ENCODE measurements around the gene LZTFL1.

Gene LZTFL1

GRCh38 chr3:45807681-45808540, 34.0 kb downstream of the LZTFL1 start:
- DNase-seq: peak; percentile 6 to 83 (median 43)

GRCh38 chr3:45807133-45807532, 34.8 kb downstream of the LZTFL1 start:
- peak in 2 of 3 experiments; percentile 12 to 71 for DNase-seq

GRCh38 chr3:45806072-45806471, 35.8 kb downstream of the LZTFL1 start:
- no peak for DNase-seq

GRCh38 chr3:45803252-45803935, 38.5 kb downstream of the LZTFL1 start:
- DNase-seq: no peak

GRCh38 chr3:45802146-45802545, 39.8 kb downstream of the LZTFL1 start:
- no peak for DNase-seq

- DNase-seq: no peak
Observed at GRCh38 chr3:45800611-45801010, 41.3 kb downstream of the LZTFL1 start.

- DNase-seq: no peak
Observed at GRCh38 chr3:45799586-45799985, 42.3 kb downstream of the LZTFL1 start.

- DNase-seq: no peak
Observed at GRCh38 chr3:45798034-45798433, 43.9 kb downstream of the LZTFL1 start.

- no peak for DNase-seq
Observed at GRCh38 chr3:45796902-45797637, 44.8 kb downstream of the LZTFL1 start.

- no peak for DNase-seq
Observed at GRCh38 chr3:45795882-45796765, 45.8 kb downstream of the LZTFL1 start, which contains the start of gene SLC6A20. TSS of gene SLC6A20 (minus strand) at chr3:45796536. CDS start at chr3:45796419, 117 bp downstream.

GRCh38 chr3:45795509-45795881, 46.4 kb downstream of the LZTFL1 start:
- DNase-seq: no peak

- no peak for DNase-seq
Observed at GRCh38 chr3:45794660-45795059, 47.3 kb downstream of the LZTFL1 start.

- no peak for DNase-seq
Observed at GRCh38 chr3:45794177-45794560, 47.8 kb downstream of the LZTFL1 start.

GRCh38 chr3:45793482-45794176, 48.3 kb downstream of the LZTFL1 start:
- DNase-seq: no peak

GRCh38 chr3:45792516-45793172, 49.3 kb downstream of the LZTFL1 start:
- DNase-seq: no peak

GRCh38 chr3:45792036-45792435, 49.9 kb downstream of the LZTFL1 start:
- no peak for DNase-seq

GRCh38 chr3:45790596-45790995, 51.3 kb downstream of the LZTFL1 start:
- DNase-seq: peak in 1 of 3 experiments; percentile 33

- no peak for DNase-seq
Observed at GRCh38 chr3:45789235-45789812, 52.6 kb downstream of the LZTFL1 start.

- DNase-seq: no peak
Observed at GRCh38 chr3:45787551-45787950, 54.4 kb downstream of the LZTFL1 start.

GRCh38 chr3:45786801-45787495, 55.0 kb downstream of the LZTFL1 start:
- peak in 2 of 3 experiments; percentile 38 to 64 for DNase-seq

Data from NCI-H1417 (cell line).